GF-D8 (cell line): ENCODE data around the gene GLRA3.

Source experiments
- DNase-seq: peaks from one replicate; lab custom pipeline; 2025; lab: John Stamatoyannopoulos, UW

GLRA3 gene

DNA sequence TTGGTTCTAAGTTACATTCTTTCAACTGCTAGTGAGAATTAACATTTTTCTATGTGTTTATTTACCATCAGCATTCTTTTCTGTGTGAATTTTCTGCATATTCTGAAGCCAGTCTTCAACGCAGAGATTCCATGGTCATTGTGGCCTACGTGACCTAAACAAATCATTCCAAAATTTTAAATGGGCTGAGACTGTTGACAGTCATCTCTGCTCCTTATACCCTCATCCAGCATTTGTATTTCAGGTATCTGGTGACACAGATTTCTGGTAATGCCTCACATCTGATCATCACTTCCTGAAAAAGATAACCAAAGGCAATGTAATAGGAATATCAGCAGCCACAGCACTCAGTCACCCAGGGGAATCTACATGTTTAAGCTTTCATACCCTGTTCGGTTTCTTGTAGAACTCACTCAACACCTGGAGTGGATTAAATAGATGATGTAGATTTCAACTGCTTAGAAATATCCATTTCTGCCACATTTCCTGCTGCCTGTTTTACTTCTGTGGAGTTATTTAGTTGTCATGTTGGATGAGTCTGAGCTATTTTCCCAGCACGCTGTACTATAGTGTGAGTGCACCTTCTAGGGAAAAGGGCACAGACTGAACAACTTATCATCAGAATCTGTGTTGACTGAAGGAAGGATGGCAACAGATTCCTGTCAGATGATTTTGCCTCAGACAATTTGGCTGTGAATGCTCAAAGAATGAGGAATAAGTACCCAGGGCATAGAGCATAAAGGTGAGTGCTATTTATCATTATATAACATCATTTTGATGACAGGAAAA is 233.7 kb downstream of the GLRA3 start:
- no peak for DNase-seq

DNA sequence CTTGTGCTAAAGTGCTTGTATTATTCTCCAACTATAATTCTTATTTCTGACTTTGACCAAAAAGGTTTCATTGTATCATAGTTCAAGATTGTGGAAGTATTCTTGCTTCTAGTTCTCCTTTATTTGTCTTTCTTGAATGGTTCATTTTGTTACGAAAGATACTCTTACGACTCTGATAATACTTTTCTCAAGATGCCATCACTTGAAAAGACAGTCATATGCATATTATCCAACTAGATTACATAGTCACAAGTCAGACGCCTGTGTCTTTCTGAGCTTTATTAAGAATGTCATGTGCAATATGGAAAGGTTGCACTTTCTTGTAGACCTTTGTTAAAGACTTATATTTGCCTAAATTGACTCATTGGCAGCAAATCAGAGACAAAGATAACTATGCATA is 235.3 kb downstream of the GLRA3 start:
- DNase-seq: no peak

DNA sequence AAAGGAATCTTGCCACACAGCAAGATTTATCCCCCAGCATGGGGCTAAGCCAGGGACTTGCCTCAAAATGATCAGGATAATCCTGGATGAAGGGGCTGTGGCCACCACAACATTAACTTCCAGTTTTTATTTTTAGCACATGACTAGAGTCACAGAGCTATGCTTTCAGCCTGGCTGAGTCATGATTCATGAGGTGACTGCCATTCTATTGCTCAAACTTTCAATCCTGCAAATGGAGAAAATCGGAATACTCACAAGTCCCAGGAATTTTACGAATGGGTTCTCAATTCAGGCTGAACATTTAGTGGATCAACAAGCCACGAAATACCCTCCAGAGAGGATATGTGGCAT is 236.1 kb downstream of the GLRA3 start:
- no peak for DNase-seq

DNA sequence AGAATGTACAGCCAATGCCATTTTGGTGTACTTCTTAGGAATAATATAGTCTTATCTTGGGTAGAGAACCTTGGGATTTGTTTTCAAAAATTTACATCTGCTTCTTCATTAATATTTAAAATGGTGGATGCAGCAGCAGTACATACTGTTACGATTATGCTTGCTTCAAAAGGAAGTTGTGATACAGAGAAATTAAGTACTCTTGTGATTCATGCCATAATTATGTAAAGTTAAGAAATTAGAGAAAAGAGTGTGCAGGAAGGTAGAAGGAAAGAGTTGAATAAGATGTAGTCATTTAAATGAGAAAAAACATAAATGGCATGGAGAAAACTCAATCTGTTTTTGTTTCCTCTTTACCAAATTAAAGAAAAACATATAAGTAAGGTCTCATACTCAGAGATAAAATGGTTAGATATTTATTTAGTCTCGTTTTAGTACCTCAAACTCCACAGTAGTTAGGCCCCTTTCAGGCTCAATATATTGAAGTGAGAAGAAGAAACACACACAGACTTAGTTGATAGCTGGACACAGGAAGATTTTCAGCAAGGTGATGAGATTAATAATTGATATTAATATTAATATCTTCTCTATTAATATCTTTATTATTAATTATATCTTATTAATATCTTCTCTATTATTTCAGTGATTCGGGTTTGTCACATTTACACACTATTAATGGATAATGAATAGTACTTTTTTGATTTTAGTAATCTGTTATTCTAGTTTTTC is 236.6 kb downstream of the GLRA3 start:
- DNase-seq: no peak

DNA sequence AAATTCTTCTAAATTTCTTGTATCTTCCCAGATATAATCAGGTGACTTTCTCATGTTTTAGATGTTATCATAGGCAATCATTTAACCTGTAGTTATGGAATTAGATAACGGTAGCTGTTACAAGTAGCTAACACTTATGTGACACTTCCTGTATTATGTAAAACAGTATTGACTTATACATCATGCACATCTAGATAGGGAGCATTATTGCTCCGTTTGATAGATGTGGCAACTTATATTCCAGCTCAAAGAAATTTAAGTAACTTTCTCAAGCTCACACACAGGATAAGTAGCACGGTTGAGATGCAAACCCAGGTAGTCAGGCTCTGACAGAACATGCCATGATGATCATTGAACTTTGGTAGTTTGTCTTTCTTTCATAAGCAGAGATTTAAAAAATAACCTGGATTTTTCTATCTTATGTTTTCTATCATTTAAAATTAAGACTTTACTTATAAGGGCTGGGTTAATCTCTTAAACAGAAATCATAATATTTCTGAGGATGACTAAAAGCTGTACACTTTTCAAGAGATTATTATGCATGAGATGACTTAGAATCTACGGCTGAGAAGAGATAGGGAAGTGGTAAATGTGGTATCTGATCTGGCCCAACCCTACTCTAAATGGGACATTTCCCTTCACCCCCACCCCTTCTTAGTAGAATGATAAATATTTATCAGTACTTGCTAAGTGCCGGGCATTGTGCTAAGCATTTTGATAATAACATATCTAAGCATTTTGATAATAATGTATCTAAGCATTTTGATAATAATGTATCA is 237.6 kb downstream of the GLRA3 start:
- no peak for DNase-seq

DNA sequence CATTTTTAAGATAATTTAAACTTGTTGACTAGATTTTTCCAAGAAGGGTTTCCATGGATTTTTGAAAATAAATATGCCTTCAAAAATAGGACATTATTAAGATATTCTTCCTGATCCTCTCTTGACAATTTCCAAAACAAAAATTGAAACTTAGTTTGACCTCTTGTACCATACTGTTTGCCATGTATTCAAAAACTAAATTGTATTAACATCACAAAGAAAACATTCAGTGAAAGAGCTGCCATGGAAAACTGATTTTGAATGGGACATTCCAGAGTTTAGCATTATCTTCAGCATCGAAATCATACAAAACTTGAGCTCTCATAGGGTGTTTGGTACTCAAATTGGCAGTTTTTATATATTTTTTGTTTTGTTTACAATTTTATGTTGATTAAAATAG is 238.7 kb downstream of the GLRA3 start:
- DNase-seq: no peak
